Measurements from ENCODE around the gene OR14A16.

Gene OR14A16, protein sequence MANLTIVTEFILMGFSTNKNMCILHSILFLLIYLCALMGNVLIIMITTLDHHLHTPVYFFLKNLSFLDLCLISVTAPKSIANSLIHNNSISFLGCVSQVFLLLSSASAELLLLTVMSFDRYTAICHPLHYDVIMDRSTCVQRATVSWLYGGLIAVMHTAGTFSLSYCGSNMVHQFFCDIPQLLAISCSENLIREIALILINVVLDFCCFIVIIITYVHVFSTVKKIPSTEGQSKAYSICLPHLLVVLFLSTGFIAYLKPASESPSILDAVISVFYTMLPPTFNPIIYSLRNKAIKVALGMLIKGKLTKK
- 0 reads per million in 4 experiments for total RNA-seq

DNA sequence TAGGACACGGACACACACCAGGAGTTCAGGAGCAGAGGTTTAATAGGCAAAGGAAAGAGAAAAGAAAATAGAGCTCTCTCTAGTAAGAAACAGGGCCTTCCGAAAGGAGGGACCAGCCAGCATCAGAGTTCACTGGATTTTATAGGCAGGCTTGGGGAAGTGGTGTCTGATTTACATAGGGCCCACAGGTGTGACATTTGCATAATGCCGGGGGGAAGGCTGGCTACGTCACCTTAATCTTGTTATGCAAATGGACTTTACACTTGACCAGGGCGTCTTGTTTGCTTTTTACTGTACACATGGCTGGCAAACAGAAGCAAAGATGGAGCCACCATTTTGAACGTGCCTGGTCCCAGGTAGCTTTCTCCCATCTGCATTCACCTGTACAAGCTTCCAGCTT is at the start of gene OR14A16:
TSS of gene OR14A16 (minus strand) at position 97 of the 400 bp plus-strand sequence. CDS start 8,390 bp downstream, outside the sequence.
- DNase-seq: no peak

- no peak for DNase-seq
These were observed 41.5 kb upstream of the OR14A16 start for GRCh38 chr1:247865416-247865815.

- no peak for DNase-seq
These were observed 40.7 kb upstream of the OR14A16 start for GRCh38 chr1:247864644-247865043.

DNA sequence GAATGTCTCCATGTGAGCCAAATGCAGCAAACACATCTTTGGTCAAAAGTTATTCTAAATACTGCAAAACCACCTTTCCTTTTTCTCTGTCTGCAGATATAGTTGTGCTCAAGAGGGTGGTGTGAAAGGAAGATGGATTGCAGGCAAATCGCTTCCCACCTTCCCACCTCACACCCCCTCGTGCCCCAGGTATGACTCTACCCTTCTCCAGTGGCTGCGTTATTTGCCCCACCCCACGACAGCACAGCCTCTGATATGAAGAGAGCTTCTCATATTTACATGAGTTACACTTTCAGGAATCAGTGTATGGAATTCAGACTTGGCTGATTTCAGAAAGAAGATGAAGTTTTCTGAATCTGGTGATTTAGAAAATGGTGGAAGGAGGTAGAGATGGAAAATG is 38.8 kb upstream of the OR14A16 start:
- DNase-seq: no peak

DNA sequence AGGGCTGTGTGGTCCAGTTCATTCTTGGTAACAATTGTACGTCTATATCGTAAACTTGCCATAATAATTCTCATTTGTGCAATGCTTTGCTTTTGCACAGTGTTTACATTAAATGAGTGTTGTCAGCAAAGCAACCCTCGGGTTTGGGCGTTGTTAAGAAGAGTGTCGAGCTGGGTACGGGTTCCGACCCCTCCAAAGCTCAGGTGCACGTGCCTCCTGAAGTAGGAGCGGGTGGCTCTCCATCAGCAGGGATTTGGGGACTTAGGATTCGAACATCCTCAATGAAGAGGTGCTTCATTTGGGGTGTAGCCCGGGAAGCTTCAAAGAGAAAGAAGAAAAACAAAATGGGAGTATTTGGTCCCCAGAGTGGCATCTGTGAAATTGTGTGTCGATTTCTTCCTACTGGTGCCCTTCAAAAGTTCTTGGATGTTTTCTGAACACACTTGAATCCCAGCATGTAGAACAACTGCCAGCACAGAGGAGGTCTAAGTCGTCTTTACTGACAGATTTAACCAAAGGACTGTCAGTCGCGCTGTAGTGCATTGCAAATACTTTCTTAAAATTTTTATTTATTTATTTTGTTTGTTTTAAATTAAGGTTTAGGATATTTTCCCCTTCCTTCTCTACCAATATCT is 34.2 kb upstream of the OR14A16 start:
- DNase-seq: no peak

GRCh38 chr1:247857069-247857984 is 33.4 kb upstream of the OR14A16 start, which contains the start of gene TRIM58:
Gene TRIM58, plus strand, starts transcription at chr1:247857187. Its CDS starts 60 bp downstream, at chr1:247857247.
- DNase-seq: no peak

- no peak for DNase-seq
These were observed 32.0 kb upstream of the OR14A16 start for GRCh38 chr1:247855911-247856310.

DNA sequence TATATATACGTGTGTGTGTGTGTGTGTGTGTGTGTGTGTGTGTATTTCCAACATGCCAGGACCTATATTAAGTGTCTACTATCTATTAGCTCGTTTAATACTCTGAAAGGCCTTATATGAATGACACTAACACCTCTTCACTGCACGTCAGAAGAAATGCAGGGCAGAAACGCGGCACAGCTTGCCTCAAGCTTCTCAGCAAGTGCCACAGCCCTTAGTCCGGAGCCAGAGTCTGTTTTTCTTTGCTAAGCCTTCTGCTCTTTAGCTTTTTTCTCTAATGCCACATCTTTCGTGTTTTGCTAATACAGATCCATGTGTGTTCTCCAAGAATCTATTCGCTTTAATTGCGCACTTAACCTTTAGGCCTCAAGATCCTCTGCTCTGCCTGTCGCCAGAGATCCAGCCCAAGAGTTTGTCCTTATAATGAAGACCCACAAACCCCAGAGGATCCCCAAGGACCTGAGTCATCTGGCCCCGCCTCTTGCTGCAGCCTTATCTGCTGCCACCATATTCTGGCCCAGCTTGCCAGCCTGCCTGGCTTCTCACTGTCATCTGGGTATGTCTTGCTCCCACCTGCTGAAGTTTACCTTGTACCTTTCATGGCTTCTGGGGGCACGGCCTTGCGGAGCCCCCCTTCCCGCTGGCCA is 31.1 kb upstream of the OR14A16 start:
- no peak for DNase-seq

DNA sequence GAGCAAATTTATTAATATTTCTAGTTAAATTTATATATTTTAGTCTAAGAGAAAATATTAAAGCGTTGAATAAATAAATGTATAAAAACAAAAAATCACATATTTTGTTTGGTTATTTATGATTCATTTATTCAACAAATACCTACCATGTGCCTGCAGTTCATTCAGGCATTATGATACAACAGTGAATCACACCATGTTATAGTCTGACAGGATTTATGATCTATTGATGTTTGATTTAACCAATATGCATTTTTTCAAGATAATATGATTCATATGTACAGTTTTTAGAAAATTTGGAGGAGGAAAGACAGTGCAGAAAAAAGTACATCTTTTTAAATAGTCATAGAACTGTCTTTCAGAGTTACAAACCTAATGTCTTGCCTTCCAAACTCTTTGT is 25.7 kb upstream of the OR14A16 start:
- no peak for DNase-seq

- no peak for DNase-seq
These were observed 24.4 kb upstream of the OR14A16 start for GRCh38 chr1:247848346-247848745.

DNA sequence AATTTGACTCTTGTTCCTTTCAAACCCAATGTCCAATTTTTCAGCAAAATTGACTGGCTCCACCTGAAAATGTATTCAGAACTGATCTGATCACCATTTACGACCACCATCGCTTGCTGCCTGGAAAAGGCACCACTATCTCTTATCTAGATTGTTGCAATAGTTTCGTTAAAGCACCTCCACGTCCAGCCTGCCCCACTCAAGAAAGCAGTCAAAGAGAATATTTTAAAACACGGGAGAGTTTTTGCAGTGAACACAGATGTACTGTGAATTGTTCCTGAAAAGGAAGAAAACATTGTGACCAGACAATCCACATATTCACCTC is 21.7 kb upstream of the OR14A16 start:
- DNase-seq: no peak

DNA sequence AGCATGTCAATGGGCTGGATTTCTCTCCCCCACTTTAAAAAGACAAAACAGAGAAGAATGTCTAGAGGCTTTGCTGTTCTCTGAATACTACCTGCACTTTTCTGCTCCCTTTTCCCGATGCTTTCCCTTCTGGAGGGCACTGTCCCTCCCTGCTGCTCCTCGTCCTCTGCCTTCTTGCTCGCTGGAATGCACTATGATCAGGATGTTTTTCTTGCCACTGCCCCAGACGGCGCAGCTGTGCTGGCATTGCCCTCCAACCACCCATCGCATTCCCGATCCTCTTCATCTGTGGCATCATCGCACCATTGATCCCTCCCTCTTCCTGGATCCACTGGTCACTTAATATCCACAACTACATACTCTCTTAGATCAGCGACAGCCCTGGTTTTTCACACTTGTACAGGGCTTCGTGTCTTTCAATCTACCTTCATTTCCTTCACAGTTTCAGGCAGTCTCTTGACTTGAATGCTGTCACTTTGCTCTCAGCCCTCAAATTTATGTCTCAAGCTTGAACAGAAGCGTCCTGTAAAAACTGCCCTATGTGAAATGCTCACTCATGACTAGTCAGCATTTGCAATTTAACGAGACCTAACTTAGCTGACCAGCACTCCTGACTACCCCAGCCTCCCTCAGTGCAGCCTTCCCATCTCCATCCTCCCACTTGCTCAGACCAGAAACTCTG is 21.2 kb upstream of the OR14A16 start:
- DNase-seq: no peak

DNA sequence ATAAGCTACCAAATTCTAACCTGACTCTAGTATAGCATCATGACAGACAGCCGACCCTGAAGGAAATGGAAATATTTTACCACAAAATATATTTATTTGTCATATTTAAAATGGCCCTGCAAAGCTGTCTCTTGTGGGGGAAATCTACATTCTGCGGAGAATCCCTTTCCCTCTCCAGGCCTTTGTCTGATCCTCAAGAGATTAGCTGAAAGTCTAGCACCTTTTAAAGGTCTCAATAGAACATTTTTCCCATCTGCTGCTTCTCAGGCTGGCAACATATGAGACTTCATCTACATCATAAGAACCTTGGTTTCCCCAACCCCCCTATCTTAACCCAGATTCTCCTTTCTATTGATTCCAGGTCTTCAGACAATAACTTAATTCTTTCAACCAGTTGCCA is 19.5 kb upstream of the OR14A16 start:
- no peak for DNase-seq

DNA sequence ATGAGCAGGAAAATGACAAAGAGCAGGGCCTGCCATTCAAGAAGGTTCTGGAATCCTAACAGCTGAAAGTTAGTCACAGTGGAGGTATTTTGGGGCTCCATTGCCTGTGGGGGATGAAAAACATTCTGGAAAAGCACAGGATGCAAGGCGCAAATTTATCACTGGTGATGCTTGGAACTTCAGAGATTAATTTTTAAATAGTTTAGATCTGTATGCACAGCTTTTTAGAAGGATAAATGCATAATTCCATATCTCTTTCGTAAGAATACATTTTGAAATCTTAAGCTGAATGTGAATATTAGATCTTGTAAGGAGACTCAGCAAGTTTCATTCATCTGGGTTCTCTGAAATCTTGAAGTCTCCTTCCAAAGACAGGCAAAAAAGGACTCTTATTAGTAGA is 17.9 kb upstream of the OR14A16 start, which contains the start of gene OR11L1:
TSS of gene OR11L1 (minus strand) at position 101 of the 400 bp plus-strand sequence. CDS start at position 101, 0 bp downstream.
- DNase-seq: no peak

DNA sequence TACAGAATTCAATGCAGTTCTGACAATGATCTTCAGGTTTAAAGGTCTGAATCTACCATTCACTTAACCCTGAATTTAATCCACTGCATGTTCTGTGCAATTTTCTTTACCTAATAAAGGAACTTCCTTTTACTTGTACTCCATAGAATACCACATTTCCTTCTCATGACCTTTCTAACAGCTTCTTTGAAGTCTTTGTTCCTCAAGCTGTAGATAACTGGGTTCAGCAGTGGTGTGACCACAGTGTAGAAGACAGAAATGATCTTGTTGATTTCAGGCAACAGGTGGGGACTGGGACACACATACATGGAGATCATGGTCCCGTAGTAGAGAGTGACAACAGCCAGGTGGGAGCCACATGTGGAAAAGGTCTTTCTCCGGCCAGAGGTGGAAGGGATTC is 16.9 kb upstream of the OR14A16 start:
- no peak for DNase-seq

- DNase-seq: no peak
These were observed 9.7 kb upstream of the OR14A16 start for GRCh38 chr1:247833601-247834000.

- no peak for DNase-seq
These were observed 5.7 kb upstream of the OR14A16 start for GRCh38 chr1:247829656-247830055.

DNA sequence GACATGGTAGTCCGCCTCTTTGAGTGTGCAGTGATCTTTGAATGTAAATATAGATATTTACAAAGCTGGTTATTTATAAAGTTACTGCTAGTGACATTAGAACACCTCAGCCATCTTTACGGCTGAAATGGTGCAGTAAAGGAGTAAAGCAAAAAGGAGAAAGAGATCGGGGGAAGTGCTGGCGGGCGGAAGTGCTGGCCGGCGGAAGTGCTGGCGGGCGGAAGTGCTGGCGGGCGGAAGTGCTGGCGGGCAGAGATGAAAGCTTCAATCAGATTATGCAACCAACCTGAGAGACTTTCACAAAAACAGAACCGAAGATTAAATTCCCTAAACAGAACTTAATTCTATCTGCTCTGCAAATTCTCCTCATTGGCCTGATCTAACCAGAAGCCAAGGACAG is 1.4 kb upstream of the OR14A16 start:
- DNase-seq: no peak

- DNase-seq: no peak
These were observed 1.9 kb downstream of the OR14A16 start for GRCh38 chr1:247822060-247822459.

- DNase-seq: no peak
These were observed 11.3 kb downstream of the OR14A16 start for GRCh38 chr1:247812637-247813036.

- DNase-seq: no peak
These were observed 26.4 kb downstream of the OR14A16 start for GRCh38 chr1:247797518-247797917.

- no peak for DNase-seq
These were observed 54.3 kb downstream of the OR14A16 start for GRCh38 chr1:247769603-247770002.

All from effector CD8-positive, alpha-beta T cell (primary cell).